Measurements from ENCODE around the gene RNU6-7.

Gene RNU6-7

DNA sequence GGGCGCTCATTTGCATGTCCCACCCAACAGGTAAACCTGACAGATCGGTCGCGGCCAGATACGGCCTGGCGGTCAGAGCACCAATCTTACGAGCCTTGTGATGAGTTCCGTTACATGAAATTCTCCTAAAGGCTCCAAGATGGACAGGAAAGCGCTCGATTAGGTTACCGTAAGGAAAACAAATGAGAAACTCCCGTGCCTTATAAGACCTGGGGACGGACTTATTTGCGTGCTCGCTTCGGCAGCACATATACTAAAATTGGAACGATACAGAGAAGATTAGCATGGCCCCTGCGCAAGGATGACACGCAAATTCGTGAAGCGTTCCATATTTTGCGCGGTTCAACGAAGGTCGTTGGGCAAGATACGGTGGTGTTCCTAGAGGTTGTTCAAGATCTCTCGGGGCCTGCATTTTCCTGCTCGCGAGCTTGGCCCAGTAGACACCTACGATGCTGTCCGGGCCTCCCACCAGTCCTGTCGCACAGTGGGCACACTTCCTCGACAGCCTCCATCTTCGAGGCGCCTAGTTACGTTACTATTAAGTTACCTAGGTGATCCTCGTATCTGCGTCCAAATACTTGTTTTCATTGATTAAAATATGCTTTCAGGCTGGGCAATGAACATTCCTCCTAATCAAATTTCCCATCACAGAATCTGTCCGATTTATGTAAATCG lies at the start of gene RNU6-7:
Gene RNU6-7, plus strand, starts transcription at position 230 of the 675 bp plus-strand sequence.
- Histone ChIP-seq H3K4me3 (ENCODE audit: low read length) (peak within 1 kb of the TSS; percentile 94), H3K9ac (ENCODE audit: low read depth, low read length) (peak within 1 kb of the TSS; percentile 91; the same call in 1 of the 2 replicates), H3K36me3 (ENCODE audit: insufficient read depth, low read depth, low read length) (no peaks in the 10 kb centered on the region), H3K4me1 (ENCODE audit: insufficient read depth, low read length) (no peaks in the 10 kb centered on the region), H3K27me3 (ENCODE audit: insufficient read depth, low read length) (peaks cover 28% of the 10 kb centered on the region), H3K27ac (ENCODE audit: low read length) (no peak within 1 kb of the TSS), H3K9me3 (ENCODE audit: insufficient read depth, low read depth, low read length) (no peaks in the 10 kb centered on the region)

DNA sequence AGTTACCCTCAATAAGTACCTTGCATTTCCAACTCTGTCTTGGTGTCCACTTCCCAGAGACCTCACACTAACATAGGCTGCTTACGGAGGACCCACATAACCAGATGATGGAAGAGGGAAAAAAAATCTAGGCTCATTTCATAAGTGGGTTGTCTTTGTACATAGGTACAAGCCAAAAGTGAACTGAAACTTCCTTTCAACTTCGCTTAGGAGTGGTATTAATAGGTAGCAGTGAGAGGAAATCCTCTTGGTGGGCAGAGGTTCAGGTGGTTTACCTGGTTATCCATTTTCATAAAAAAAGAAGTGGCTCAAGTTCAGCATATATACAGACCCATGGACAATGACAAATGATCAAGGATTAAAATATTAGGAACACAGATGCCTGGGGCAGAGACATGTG lies 35.8 kb upstream of the RNU6-7 start:
- Histone ChIP-seq H3K9me3 (ENCODE audit: insufficient read depth, low read depth, low read length) (no peaks in the 10 kb centered on the region), H3K4me1 (ENCODE audit: insufficient read depth, low read length) (peaks cover 2% of the 10 kb centered on the region; the same call in 1 of the 2 replicates), H3K27me3 (ENCODE audit: insufficient read depth, low read length) (no peaks in the 10 kb centered on the region), H3K36me3 (ENCODE audit: insufficient read depth, low read depth, low read length) (no peaks in the 10 kb centered on the region), H3K27ac (ENCODE audit: low read length) (no peak overlapping the region), H3K9ac (ENCODE audit: low read depth, low read length) (no peak overlapping the region), H3K4me3 (ENCODE audit: low read length) (no peak overlapping the region)

DNA sequence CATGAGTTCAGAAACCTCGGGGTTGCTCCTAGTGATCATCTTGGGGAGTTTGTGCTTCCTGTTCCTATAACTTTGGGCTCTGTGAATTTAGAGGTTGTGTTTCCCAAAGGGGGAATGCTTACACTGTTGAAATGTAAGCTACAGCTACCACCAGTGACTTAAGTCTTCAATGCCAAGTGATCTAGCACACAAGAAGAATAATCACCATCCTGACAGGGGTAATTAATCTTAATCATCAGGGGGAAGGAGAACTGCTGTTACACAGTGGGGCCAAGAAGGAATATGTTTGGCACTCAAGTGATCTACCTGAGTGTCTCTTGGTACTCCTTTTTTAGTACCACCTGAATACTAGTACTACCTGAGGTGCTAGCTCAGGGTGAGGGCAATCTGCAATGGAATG lies 34.9 kb upstream of the RNU6-7 start:
- peaks cover 2% of the 10 kb centered on the region; the same call in 1 of the 2 replicates for H3K4me1 ChIP-seq (ENCODE audit: insufficient read depth, low read length)
- H3K9me3 ChIP-seq (ENCODE audit: insufficient read depth, low read depth, low read length): no peaks in the 10 kb centered on the region
- no peaks in the 10 kb centered on the region for H3K27me3 ChIP-seq (ENCODE audit: insufficient read depth, low read length)
- no peak overlapping the region for H3K9ac ChIP-seq (ENCODE audit: low read depth, low read length)
- no peak overlapping the region for H3K27ac ChIP-seq (ENCODE audit: low read length)
- H3K4me3 ChIP-seq (ENCODE audit: low read length): no peak overlapping the region
- no peaks in the 10 kb centered on the region for H3K36me3 ChIP-seq (ENCODE audit: insufficient read depth, low read depth, low read length)

DNA sequence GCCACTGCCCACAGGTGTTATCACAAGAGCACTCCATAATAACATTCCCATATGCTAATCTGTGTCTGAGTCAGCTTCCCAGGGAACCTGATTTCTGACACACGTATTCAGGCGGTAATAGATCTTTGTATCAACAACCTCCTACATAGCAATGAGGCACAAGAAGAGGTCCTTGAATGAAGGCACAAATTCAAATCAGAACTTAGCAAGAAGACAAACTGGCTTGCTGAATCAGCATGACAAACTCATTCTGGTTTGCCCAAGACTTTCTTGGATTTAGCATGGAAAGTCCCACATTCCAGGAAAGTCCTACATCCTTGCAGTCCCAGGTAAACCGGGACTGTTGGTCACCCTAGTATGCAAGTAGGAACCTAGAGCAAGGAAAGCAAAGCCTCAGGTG lies 33.9 kb upstream of the RNU6-7 start:
- Histone ChIP-seq H3K36me3 (ENCODE audit: insufficient read depth, low read depth, low read length) (no peaks in the 10 kb centered on the region), H3K4me1 (ENCODE audit: insufficient read depth, low read length) (peaks cover 2% of the 10 kb centered on the region; the same call in 1 of the 2 replicates), H3K4me3 (ENCODE audit: low read length) (no peak overlapping the region)

DNA sequence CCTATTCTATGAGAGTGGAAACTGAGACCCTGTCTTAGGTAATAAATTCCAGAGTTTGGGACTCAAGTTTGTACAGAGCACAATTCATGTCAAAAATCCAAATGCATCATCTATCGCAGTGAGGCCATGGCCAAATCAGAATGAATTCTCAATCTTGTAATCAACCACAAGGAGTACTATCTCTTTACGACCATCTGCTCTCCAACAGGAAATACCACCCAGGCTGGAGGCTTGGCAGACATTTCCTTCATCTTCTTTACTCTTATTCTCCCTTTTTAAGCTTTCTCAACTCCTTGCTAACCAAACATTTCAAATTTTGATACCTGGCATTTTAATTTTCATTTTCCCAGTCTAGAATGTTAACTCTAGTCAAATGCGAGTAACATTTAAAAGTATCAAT lies 32.7 kb upstream of the RNU6-7 start:
- H3K27ac ChIP-seq (ENCODE audit: low read length): no peak overlapping the region
- no peaks in the 10 kb centered on the region for H3K27me3 ChIP-seq (ENCODE audit: insufficient read depth, low read length)
- H3K9me3 ChIP-seq (ENCODE audit: insufficient read depth, low read depth, low read length): no peaks in the 10 kb centered on the region
- H3K4me3 ChIP-seq (ENCODE audit: low read length): no peak overlapping the region
- H3K36me3 ChIP-seq (ENCODE audit: insufficient read depth, low read depth, low read length): no peaks in the 10 kb centered on the region
- H3K4me1 ChIP-seq (ENCODE audit: insufficient read depth, low read length): peaks cover 2% of the 10 kb centered on the region; the same call in 1 of the 2 replicates
- H3K9ac ChIP-seq (ENCODE audit: low read depth, low read length): no peak overlapping the region

More for the DNA sequence above, 33.9 kb upstream of the RNU6-7 start:
- Histone ChIP-seq H3K27me3 (ENCODE audit: insufficient read depth, low read length) (no peaks in the 10 kb centered on the region), H3K9ac (ENCODE audit: low read depth, low read length) (no peak overlapping the region), H3K9me3 (ENCODE audit: insufficient read depth, low read depth, low read length) (no peaks in the 10 kb centered on the region), H3K27ac (ENCODE audit: low read length) (no peak overlapping the region)

DNA sequence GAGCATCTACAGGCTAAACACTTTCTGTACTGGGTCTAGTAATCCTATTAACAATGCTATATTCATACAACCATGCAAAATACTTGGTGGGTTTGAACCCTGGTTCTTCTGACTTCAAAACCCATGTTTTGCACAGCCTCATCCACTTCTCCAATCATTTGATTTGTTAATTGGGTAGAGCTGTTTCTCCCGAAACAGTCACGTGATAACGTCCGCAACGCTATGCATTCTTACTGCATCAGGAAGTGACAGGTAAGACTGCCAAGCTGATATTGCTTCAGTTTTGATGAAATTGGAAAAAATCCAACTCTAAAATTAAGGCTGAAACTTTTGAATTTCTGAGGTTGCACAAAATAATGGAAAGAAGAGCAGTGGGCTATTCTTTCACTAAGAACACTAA lies 30.4 kb upstream of the RNU6-7 start:
- H3K9me3 ChIP-seq (ENCODE audit: insufficient read depth, low read depth, low read length): no peaks in the 10 kb centered on the region
- H3K27ac ChIP-seq (ENCODE audit: low read length): no peak overlapping the region
- H3K4me3 ChIP-seq (ENCODE audit: low read length): no peak overlapping the region
- H3K27me3 ChIP-seq (ENCODE audit: insufficient read depth, low read length): no peaks in the 10 kb centered on the region
- no peak overlapping the region for H3K9ac ChIP-seq (ENCODE audit: low read depth, low read length)
- H3K4me1 ChIP-seq (ENCODE audit: insufficient read depth, low read length): peaks cover 2% of the 10 kb centered on the region; the same call in 1 of the 2 replicates
- H3K36me3 ChIP-seq (ENCODE audit: insufficient read depth, low read depth, low read length): no peaks in the 10 kb centered on the region

DNA sequence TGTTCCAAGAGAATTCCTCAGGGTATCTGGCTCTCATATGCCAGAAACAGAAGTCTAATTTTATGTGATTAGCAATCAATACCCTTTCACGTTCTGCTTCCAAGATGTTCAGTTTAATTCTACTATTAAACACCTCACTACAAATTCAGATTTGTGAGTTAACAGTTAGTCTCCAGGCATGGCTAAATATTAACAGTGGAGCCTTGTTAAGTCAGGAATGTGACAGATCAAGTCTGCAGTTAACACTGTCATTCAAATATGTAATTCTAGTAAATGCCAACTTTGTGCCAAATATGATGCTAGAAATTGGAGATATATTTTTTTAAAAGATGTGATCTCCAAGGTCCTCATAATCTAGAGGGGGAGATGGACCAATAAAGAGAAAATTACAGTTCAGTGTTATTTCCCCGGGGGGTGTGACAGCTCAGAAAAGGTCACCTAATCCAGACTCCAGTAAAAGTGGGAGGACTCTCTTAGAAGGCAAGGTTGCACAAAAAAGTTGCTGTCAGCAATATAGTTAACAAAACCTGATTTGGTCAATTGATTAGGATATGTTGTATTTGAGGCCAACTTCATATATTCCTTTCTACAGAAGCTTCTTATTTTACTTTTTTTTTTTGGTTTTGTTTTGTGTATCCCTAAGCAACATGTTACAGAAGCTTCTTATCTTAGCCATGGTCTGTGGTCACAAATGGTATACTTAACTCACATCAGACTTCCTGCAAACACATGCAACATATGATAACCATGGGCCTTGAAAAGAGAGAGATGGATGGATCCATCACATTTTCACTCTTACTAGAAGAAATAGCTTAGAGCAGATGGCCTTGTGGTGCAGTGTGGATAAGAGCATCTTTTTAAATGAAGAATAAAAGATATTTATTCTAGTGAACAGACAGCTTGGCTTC lies 18.4 kb upstream of the RNU6-7 start:
- H3K9ac ChIP-seq (ENCODE audit: low read depth, low read length): no peak overlapping the region
- H3K4me1 ChIP-seq (ENCODE audit: insufficient read depth, low read length): no peaks in the 10 kb centered on the region
- H3K36me3 ChIP-seq (ENCODE audit: insufficient read depth, low read depth, low read length): no peaks in the 10 kb centered on the region
- H3K27ac ChIP-seq (ENCODE audit: low read length): no peak overlapping the region
- H3K4me3 ChIP-seq (ENCODE audit: low read length): no peak overlapping the region
- H3K27me3 ChIP-seq (ENCODE audit: insufficient read depth, low read length): no peaks in the 10 kb centered on the region
- peaks cover 12% of the 10 kb centered on the region; the same call in 1 of the 2 replicates for H3K9me3 ChIP-seq (ENCODE audit: insufficient read depth, low read depth, low read length)

DNA sequence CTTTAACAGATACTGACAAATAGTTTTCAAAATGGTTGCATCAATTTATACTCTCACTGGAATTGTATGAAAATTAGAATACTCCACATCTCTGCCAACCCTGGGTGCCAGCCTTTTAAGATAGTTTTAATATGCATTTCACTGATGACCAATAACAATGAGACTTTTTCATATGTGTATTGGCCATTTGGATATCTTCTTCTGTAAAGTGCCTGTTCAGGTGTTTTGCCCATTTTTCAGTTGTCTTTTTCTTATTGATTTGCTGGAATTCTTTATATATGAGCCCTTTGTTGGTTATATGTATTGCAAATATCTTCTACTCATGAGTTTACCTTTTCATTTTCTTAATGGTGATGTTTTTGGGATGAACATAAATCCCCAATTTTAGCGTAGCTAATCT lies 16.7 kb upstream of the RNU6-7 start:
- Histone ChIP-seq H3K4me3 (ENCODE audit: low read length) (no peak overlapping the region), H3K9ac (ENCODE audit: low read depth, low read length) (no peak overlapping the region), H3K9me3 (ENCODE audit: insufficient read depth, low read depth, low read length) (peaks cover 8% of the 10 kb centered on the region; the same call in 1 of the 2 replicates), H3K27ac (ENCODE audit: low read length) (no peak overlapping the region), H3K27me3 (ENCODE audit: insufficient read depth, low read length) (no peaks in the 10 kb centered on the region), H3K4me1 (ENCODE audit: insufficient read depth, low read length) (no peaks in the 10 kb centered on the region), H3K36me3 (ENCODE audit: insufficient read depth, low read depth, low read length) (no peaks in the 10 kb centered on the region)

DNA sequence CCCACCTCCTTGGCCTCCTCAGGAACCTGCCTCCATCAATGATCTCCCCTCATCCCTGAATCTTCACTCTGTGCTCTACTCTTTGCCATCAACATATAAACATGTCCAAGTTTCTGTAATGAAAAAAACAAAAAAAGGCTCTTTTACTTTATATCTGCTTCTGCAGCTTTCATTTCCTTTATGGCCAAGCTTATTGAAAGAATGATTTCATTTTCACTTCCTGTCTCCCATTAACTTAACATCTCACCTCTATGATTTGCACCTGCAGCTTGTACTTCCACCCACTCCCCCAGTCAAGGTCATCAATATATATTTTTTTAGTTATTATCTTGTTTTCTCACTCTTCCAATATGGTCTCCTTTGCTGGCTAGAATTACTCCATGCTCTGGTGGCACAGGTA lies 15.6 kb upstream of the RNU6-7 start:
- Histone ChIP-seq H3K9ac (ENCODE audit: low read depth, low read length) (no peak overlapping the region), H3K9me3 (ENCODE audit: insufficient read depth, low read depth, low read length) (peaks cover 8% of the 10 kb centered on the region; the same call in 1 of the 2 replicates), H3K4me1 (ENCODE audit: insufficient read depth, low read length) (no peaks in the 10 kb centered on the region), H3K36me3 (ENCODE audit: insufficient read depth, low read depth, low read length) (no peaks in the 10 kb centered on the region), H3K27me3 (ENCODE audit: insufficient read depth, low read length) (no peaks in the 10 kb centered on the region), H3K4me3 (ENCODE audit: low read length) (no peak overlapping the region), H3K27ac (ENCODE audit: low read length) (no peak overlapping the region)

DNA sequence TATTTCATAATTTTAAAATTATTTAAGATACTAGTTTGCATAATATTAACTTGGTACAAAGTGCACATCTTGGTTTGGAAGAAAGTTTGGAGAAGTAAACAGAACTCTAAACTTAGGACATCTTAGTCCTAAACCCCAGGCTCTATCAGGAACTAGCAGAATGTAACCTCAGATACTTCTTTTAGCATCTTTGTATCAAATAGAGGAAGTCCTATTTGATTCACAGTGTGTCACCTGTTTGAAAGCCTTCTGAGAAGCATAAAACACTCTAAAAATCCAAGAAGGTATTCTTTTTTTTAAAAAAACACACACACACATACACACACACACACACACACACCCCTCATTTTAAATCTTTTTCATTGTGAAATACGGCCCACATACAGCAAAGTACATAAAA lies 12.0 kb upstream of the RNU6-7 start:
- H3K4me3 ChIP-seq (ENCODE audit: low read length): no peak overlapping the region
- no peaks in the 10 kb centered on the region for H3K4me1 ChIP-seq (ENCODE audit: insufficient read depth, low read length)
- peaks cover 5% of the 10 kb centered on the region; the same call in 1 of the 2 replicates for H3K9me3 ChIP-seq (ENCODE audit: insufficient read depth, low read depth, low read length)
- H3K27me3 ChIP-seq (ENCODE audit: insufficient read depth, low read length): no peaks in the 10 kb centered on the region
- no peaks in the 10 kb centered on the region for H3K36me3 ChIP-seq (ENCODE audit: insufficient read depth, low read depth, low read length)
- H3K9ac ChIP-seq (ENCODE audit: low read depth, low read length): no peak overlapping the region
- no peak overlapping the region for H3K27ac ChIP-seq (ENCODE audit: low read length)

DNA sequence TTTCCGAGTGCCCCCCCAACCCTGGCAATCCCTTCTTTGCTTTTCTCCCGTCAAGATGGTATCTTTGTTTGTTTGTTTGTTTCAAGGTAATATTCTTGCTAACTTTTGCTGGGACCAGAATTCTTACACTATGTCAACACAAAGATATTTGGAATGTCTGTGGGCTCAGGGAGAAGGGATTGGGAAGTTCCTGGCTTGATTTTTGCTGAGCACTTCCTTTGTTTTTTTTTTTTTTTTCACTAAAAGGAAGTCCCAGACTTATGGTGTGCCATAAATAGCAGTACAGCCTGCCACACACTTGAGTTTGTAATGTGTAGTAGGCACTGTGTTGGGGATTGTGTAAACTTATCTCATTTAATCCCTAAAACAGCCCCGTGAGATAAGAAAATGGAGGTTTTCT lies 11.2 kb upstream of the RNU6-7 start:
- Histone ChIP-seq H3K9me3 (ENCODE audit: insufficient read depth, low read depth, low read length) (no peaks in the 10 kb centered on the region), H3K27ac (ENCODE audit: low read length) (no peak overlapping the region), H3K4me3 (ENCODE audit: low read length) (no peak overlapping the region), H3K36me3 (ENCODE audit: insufficient read depth, low read depth, low read length) (no peaks in the 10 kb centered on the region), H3K27me3 (ENCODE audit: insufficient read depth, low read length) (no peaks in the 10 kb centered on the region), H3K9ac (ENCODE audit: low read depth, low read length) (no peak overlapping the region), H3K4me1 (ENCODE audit: insufficient read depth, low read length) (no peaks in the 10 kb centered on the region)
